Esophagus muscularis mucosa (tissue), 4 donors: ENCODE results near the gene AP5S1.

Experiments
- EP300 ChIP-seq: sonication (generic); formaldehyde crosslinking; IDR thresholded peaks from one replicate; pipeline ENCODE4 v1.6.1; 2017; ENCODE audit warnings: antibody characterized with exemption
- POLR2AphosphoS5 ChIP-seq, 2 donors: sonication (generic); formaldehyde crosslinking; IDR thresholded peaks; one replicate each; pipeline ENCODE4 v1.6.1; 2017; ENCODE audit warnings: antibody characterized with exemption in 2 of 2
- TF ChIP-seq, protein P1 (sequence below), 3 experiments: fragments of 200-600 bp in 2 of 3; fragments of 450-650 bp in 1 of 3; sonication (generic) in 2 of 3; IDR thresholded peaks; one replicate each; pipeline ENCODE4 v1.5.1; 2017 to 2019; ENCODE audit warnings: antibody characterized with exemption in 3 of 3, mild to moderate bottlenecking in 2 of 3, moderate library complexity in 1 of 3

DNA sequence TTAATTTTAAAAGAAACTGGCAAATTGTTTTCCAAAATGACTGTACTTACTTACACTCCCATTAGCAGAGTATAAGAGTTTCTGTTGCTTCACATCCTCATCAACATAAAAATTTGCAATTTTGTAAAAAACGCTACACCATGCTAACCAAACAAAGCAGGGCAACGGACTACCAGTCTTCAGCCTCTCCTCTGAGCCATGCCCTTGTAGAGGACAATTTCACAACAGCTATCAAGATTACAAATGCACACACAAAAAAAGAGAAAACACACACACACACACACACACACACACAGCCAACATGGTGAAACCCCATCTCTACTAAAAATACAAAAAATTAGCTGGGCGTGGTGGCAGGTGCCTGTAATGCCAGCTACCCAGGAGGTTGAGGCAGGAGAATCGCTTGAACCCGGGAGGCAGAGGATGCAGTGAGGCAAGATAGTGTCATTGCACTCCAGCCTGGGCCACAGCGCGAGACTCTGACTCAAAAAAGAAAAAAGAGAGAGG, 48.7 kb upstream of the AP5S1 start:
- TF ChIP-seq, protein P1, sequence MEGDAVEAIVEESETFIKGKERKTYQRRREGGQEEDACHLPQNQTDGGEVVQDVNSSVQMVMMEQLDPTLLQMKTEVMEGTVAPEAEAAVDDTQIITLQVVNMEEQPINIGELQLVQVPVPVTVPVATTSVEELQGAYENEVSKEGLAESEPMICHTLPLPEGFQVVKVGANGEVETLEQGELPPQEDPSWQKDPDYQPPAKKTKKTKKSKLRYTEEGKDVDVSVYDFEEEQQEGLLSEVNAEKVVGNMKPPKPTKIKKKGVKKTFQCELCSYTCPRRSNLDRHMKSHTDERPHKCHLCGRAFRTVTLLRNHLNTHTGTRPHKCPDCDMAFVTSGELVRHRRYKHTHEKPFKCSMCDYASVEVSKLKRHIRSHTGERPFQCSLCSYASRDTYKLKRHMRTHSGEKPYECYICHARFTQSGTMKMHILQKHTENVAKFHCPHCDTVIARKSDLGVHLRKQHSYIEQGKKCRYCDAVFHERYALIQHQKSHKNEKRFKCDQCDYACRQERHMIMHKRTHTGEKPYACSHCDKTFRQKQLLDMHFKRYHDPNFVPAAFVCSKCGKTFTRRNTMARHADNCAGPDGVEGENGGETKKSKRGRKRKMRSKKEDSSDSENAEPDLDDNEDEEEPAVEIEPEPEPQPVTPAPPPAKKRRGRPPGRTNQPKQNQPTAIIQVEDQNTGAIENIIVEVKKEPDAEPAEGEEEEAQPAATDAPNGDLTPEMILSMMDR (IDR thresholded peaks at IDR 0.05), result no peak
- TF ChIP-seq POLR2AphosphoS5 (IDR thresholded peaks at IDR 0.05) (no peak), EP300 (no peak)
